ENCODE data around the gene SIN3B.

Gene SIN3B

GRCh38 chr19:16829822-16830289, 658 bp downstream of the SIN3B start:
- DNase-seq = no peak

GRCh38 chr19:16830679-16831078, 1.5 kb downstream of the SIN3B start:
- no peak for DNase-seq

- DNase-seq = no peak
Observed at GRCh38 chr19:16831531-16831930, 2.3 kb downstream of the SIN3B start.

GRCh38 chr19:16834747-16835146, 5.5 kb downstream of the SIN3B start:
- DNase-seq = no peak

- no peak for DNase-seq
Observed at GRCh38 chr19:16836115-16837034, 7.2 kb downstream of the SIN3B start.

GRCh38 chr19:16837035-16837362, 7.8 kb downstream of the SIN3B start:
- no peak for DNase-seq

GRCh38 chr19:16841391-16841926, 12.3 kb downstream of the SIN3B start:
- no peak for DNase-seq

- no peak for DNase-seq
Observed at GRCh38 chr19:16846901-16847300, 17.7 kb downstream of the SIN3B start.

GRCh38 chr19:16847430-16847829, 18.2 kb downstream of the SIN3B start:
- no peak for DNase-seq

GRCh38 chr19:16849168-16849567, 20.0 kb downstream of the SIN3B start:
- DNase-seq = no peak

- no peak for DNase-seq
Observed at GRCh38 chr19:16850133-16850532, 20.9 kb downstream of the SIN3B start.

- no peak for DNase-seq
Observed at GRCh38 chr19:16851031-16851712, 22.0 kb downstream of the SIN3B start.

- no peak for DNase-seq
Observed at GRCh38 chr19:16853066-16853465, 23.9 kb downstream of the SIN3B start.

GRCh38 chr19:16856091-16856490, 26.9 kb downstream of the SIN3B start:
- no peak for DNase-seq

GRCh38 chr19:16859626-16860025, 30.4 kb downstream of the SIN3B start:
- DNase-seq = no peak

- no peak for DNase-seq
Observed at GRCh38 chr19:16860118-16860517, 30.9 kb downstream of the SIN3B start.

GRCh38 chr19:16861011-16861410, 31.8 kb downstream of the SIN3B start:
- no peak for DNase-seq

GRCh38 chr19:16861834-16862233, 32.6 kb downstream of the SIN3B start:
- no peak for DNase-seq

- DNase-seq = no peak
Observed at GRCh38 chr19:16862826-16863415, 33.7 kb downstream of the SIN3B start.

GRCh38 chr19:16867211-16867610, 38.0 kb downstream of the SIN3B start:
- no peak for DNase-seq

- DNase-seq = no peak
Observed at GRCh38 chr19:16868423-16869130, 39.4 kb downstream of the SIN3B start.

- no peak for DNase-seq
Observed at GRCh38 chr19:16869331-16869972, 40.3 kb downstream of the SIN3B start.

Data from activated CD4-positive, alpha-beta T cell treated with anti-CD3 and anti-CD28 coated beads, Interleukin-2, Interleukin-6, amounts not matched to agents 100 ng/mL and 50 ng/mL, durations not matched to agents 16 hours and 8 hours (primary cell).